GM12874 (cell line): ENCODE measurements around the gene THADA.

Source experiments
- CTCF ChIP-seq: IDR thresholded peaks from 2 replicates; pipeline ENCODE4 v1.5.1; 2011; ENCODE audit warnings: low read depth, mild to moderate bottlenecking, control low read depth, low read length, moderate library complexity; ENCODE audit not compliant: insufficient read depth

The THADA gene

DNA sequence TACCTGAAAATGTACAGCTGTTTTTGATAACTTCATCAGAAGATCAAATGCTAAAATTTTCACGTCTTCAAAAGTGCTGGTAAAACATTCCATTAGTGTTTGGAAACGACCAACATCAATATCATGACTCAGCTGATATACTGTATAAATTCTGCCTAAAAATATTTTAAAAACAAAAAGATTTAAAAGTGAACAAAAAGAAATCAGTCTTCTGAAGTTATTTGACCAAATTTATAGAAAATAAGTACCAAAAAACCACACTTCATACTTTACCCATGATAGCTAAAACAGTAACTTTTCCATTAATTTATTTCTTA lies 35.6 kb downstream of the THADA start:
- TF ChIP-seq CTCF = no peak

GRCh38 chr2:43559391-43560230 lies 36.2 kb downstream of the THADA start:
- no peak for TF ChIP-seq CTCF

DNA sequence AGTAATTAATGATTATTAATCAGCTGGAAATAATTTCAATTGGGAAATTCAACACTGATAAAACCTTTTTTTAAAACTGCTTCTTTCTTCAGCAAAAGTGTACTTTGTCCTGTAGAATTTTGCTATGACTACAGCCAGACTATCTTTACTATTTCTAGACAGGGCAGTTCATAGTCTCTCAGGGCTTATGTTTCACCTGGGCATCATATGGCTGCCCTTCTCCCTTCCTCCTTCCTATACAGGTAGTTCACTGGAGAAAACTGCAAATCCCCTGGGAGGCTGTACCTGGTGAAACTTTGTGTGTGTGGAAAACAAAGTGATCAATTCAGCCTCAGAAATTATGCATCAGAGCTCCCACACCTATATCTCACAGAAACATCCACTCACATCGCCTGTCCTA lies 38.6 kb downstream of the THADA start:
- TF ChIP-seq CTCF = no peak

- no peak for TF ChIP-seq CTCF
Measured at GRCh38 chr2:43556256-43556655, 39.6 kb downstream of the THADA start.

DNA sequence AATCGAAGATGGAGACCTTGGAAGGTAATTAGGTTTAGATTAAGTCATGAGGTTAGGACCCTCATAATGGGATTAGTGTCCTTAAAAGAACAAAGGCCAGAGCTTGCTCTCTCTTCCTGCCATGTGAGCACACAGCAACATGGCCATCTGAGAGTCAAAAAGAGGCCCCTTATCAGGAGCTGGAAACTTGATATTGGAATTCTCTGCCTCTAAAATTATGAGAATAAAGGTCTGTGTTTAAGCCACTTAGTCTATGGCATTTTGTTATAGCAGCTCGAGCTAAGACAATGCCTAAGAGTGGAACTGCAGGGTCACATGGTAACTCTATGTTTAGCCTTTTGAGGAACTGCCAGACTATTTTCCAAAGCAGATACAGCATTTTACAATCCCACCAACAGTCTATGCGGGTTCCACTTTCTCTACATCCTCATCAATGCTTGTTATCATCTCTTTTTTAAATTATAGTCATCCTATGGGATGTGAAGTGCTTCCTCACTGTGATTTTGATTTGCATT lies 42.4 kb downstream of the THADA start:
- TF ChIP-seq CTCF = no peak

DNA sequence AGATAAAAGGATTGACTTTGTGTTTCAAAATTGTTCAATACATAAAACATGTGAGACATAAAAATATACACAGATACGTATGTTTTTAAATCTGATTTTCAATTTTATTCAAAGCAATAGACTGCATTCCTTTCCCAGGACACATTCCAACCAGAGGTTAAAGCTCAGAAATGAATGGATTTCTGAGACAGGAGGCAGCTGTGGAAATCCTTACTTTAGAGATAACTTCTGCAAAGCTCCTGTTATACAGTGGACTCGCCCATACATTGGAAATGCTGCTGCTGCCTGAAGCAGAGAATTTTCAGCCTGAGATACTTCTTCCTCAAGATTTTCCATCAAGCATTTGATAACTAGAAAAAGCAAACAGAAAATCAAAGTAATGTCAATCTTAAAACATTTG lies 43.8 kb downstream of the THADA start:
- TF ChIP-seq CTCF = no peak

GRCh38 chr2:43542285-43542933 lies 53.4 kb downstream of the THADA start:
- TF ChIP-seq CTCF = no peak
